ENCODE results near the gene EXO1. TPM values are rescaled to one million over a fixed set of nuclear protein-coding genes. Genes with fewer than 3 reads are reported as not detected.
"Not testable (repeated sequence)": the region's sequence is repeated elsewhere in the genome, so short reads cannot be mapped to it uniquely, and the experiment has no call there.

Gene EXO1
- 1 to 10 TPM in 1 of 7 donors, under 1 TPM in 6; 0.12 to 1.3 (median 0.75) TPM for total RNA-seq
- under 1 TPM; 0.15 to 0.52 TPM for polyA plus RNA-seq
- long read RNA-seq, donor 1 = 0 reads
- long read RNA-seq, donor 2, partial matches to known transcripts = 0 of 1 reads
- long read RNA-seq, donor 2, other reads (novel, unspliced or antisense) = 0 of 1 reads
- long read RNA-seq, donor 3, partial matches to known transcripts = 0 of 2 reads
- long read RNA-seq, donor 3, other reads (novel, unspliced or antisense) = 2 of 2 reads

GRCh38 chr1:241847796-241848685 is at the start of gene EXO1:
TSS of gene EXO1 (plus strand) at chr1:241848204. CDS start at chr1:241850426, 2,222 bp downstream.
- Histone ChIP-seq H3K27ac (peak within 1 kb of the TSS; percentile 78 to 99), H3K4me3 (peak within 1 kb of the TSS; percentile 96), H3K4me1 (ENCODE audit: insufficient read depth) (no peaks in the 10 kb centered on the region), H3K27me3 (no peaks in the 10 kb centered on the region), H3K36me3 (no peaks in the 10 kb centered on the region), H3K9me3 (no peaks in the 10 kb centered on the region)
- whole genome bisulfite sequencing, 3 donors = 0 to 1% (median 1%) methylated on average over 55 to 68 of the region's 68 CpGs
- peak; percentile 77 to 91 (median 84) for DNase-seq
- intact Hi-C loops (cut with DNase I) = no loop called here
- TF ChIP-seq POLR2A (IDR thresholded peaks at IDR 0.05) = no peak
- TF ChIP-seq, protein P1, sequence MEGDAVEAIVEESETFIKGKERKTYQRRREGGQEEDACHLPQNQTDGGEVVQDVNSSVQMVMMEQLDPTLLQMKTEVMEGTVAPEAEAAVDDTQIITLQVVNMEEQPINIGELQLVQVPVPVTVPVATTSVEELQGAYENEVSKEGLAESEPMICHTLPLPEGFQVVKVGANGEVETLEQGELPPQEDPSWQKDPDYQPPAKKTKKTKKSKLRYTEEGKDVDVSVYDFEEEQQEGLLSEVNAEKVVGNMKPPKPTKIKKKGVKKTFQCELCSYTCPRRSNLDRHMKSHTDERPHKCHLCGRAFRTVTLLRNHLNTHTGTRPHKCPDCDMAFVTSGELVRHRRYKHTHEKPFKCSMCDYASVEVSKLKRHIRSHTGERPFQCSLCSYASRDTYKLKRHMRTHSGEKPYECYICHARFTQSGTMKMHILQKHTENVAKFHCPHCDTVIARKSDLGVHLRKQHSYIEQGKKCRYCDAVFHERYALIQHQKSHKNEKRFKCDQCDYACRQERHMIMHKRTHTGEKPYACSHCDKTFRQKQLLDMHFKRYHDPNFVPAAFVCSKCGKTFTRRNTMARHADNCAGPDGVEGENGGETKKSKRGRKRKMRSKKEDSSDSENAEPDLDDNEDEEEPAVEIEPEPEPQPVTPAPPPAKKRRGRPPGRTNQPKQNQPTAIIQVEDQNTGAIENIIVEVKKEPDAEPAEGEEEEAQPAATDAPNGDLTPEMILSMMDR (IDR thresholded peaks at IDR 0.05) = peak in 1 of 3 donors; percentile 39

- TF ChIP-seq POLR2A (IDR thresholded peaks at IDR 0.05) (no peak), EP300 (IDR thresholded peaks at IDR 0.05) (no peak)
- TF ChIP-seq, protein P1 (IDR thresholded peaks at IDR 0.05) = no peak
- Histone ChIP-seq H3K4me3 (no peak overlapping the region), H3K9me3 (no peaks in the 10 kb centered on the region), H3K4me1 (ENCODE audit: insufficient read depth) (no peaks in the 10 kb centered on the region), H3K36me3 (no peaks in the 10 kb centered on the region), H3K27me3 (no peaks in the 10 kb centered on the region), H3K27ac (no peak overlapping the region)
- WGBS, 3 donors = 77 to 89% (median 86%) methylated on average over 1 of the region's 1 CpG
- intact Hi-C loops (cut with DNase I) = no loop called here
- DNase-seq = no peak
These were observed 48.6 kb upstream of the EXO1 start for GRCh38 chr1:241799416-241799815.

DNA sequence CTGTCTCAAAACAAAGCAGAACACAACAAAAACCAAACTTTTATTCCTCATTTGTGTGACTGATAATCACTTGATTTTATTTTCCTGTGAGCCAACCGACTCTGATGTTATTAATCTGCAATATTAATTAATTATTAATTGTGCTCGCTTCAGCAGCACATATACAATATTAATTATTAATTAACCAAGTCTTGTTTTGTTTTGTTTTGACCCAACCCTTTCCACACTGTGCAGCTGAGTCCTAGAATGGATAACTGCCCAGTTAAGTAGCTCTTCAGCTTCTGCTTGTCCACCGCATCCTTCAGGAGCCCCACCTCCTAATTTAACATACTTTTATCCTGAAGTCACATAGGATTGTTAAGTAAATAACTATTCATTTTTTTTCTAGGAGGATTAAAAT is 47.4 kb upstream of the EXO1 start:
- no peaks in the 10 kb centered on the region for H3K27me3 ChIP-seq
- intact Hi-C loops (cut with DNase I) = no loop called here
- no peaks in the 10 kb centered on the region for H3K9me3 ChIP-seq
- TF ChIP-seq EP300 (IDR thresholded peaks at IDR 0.05) (no peak), POLR2A (IDR thresholded peaks at IDR 0.05) (no peak)
- TF ChIP-seq, protein P1 (IDR thresholded peaks at IDR 0.05) = no peak
- no peak overlapping the region for H3K4me3 ChIP-seq
- no peak for DNase-seq
- no peaks in the 10 kb centered on the region for H3K36me3 ChIP-seq
- H3K27ac ChIP-seq = no peak overlapping the region
- H3K4me1 ChIP-seq (ENCODE audit: insufficient read depth) = no peaks in the 10 kb centered on the region
- 76 to 91% (median 89%) methylated on average over 3 of the region's 3 CpGs for WGBS, 3 donors

DNA sequence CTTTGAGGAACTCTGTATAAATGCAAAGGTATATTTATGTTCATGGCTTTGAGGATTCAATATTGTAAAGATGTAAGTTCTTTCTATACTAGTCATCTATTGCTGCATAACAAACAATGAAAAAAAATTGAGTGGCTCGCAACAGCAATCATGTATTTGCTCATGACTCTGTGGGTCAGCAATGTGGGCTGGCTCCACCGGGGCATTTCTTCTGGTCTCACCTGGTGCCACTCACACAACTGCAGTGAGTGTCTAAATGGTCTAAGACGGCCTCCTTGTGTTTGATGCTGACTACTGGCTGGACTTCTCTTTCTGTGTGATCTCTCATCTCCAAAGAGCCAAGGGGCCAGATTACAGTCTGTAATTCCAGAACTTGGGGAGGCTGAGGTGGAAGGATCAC is 45.1 kb upstream of the EXO1 start:
- intact Hi-C loops (cut with DNase I) = no loop called here
- H3K9me3 ChIP-seq = no peaks in the 10 kb centered on the region

DNA sequence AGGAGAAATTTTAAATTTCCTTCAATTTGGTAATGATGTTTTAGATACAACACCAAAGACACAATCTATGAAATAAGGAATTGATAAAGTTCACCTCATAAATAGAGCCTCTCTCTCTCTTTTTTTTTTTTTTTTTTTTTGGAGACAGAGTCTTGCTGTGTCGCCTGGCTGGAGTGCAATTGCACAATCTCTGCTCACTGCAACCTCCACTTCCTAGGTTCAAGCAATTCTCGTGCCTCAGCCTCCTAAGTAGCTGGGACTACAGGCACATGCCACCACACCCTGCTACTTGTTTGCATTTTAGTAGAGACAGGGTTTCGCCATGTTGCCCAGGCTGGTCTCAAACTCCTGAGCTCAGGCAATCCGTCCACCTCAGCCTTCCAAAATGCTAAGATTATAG is 43.3 kb upstream of the EXO1 start:
- H3K27ac ChIP-seq; H3K9me3 ChIP-seq; intact Hi-C loops (cut with DNase I); H3K36me3 ChIP-seq; H3K27me3 ChIP-seq; DNase-seq; H3K4me1 ChIP-seq (ENCODE audit: insufficient read depth); H3K4me3 ChIP-seq: not testable (repeated sequence)
- 89 to 92% (median 91%) methylated on average over 4 of the region's 4 CpGs for WGBS, 3 donors

More for the DNA sequence above, 45.1 kb upstream of the EXO1 start:
- Histone ChIP-seq H3K27ac (no peak overlapping the region), H3K27me3 (no peaks in the 10 kb centered on the region), H3K36me3 (no peaks in the 10 kb centered on the region), H3K4me1 (ENCODE audit: insufficient read depth) (no peaks in the 10 kb centered on the region), H3K4me3 (no peak overlapping the region)
- WGBS, 3 donors = 91 to 96% (median 92%) methylated on average over 3 of the region's 3 CpGs
- TF ChIP-seq EP300 (IDR thresholded peaks at IDR 0.05) (no peak), POLR2A (IDR thresholded peaks at IDR 0.05) (no peak)
- TF ChIP-seq, protein P1 (IDR thresholded peaks at IDR 0.05) = no peak
- no peak for DNase-seq

Data from ovary (tissue), 10 donors.